PFSK-1 (cell line): Measurements from ENCODE around the gene KCNK1.

Source experiments
- FOXP2 ChIP-seq: optimal IDR thresholded peaks from 2 replicates; pipeline ENCODE3; 2011; ENCODE audit warnings: borderline replicate concordance, control low read depth, inconsistent platforms; ENCODE audit not compliant: insufficient read depth; ENCODE audit errors: extremely low read length, extremely low read depth
- POLR2AphosphoS5 ChIP-seq: IDR thresholded peaks from 2 replicates; pipeline ENCODE4 v1.6.1; 2012; ENCODE audit warnings: low read depth, mild to moderate bottlenecking, control low read depth, low read length, moderate library complexity
- SIN3A ChIP-seq: IDR thresholded peaks from 2 replicates; pipeline ENCODE4 v1.6.1; 2012; ENCODE audit warnings: mild to moderate bottlenecking, low read length, moderate library complexity, borderline replicate concordance; ENCODE audit not compliant: insufficient read depth
- TAF1 ChIP-seq: IDR thresholded peaks from 2 replicates; pipeline ENCODE4 v1.6.1; 2012; ENCODE audit warnings: low read length, control low read depth, borderline replicate concordance; ENCODE audit not compliant: insufficient read depth
- TF ChIP-seq, protein P1 (sequence below), 2 experiments: IDR thresholded peaks; 2 replicates each; pipeline versions ENCODE4 v1.6.1 to v1.8.0; 2011 to 2012; ENCODE audit warnings: low read depth in 2 of 2, low read length in 2 of 2, control low read depth in 1 of 2, inconsistent platforms in 1 of 2, mild to moderate bottlenecking in 1 of 2, moderate library complexity in 1 of 2; ENCODE audit not compliant: insufficient read depth in 1 of 2

The KCNK1 gene

DNA sequence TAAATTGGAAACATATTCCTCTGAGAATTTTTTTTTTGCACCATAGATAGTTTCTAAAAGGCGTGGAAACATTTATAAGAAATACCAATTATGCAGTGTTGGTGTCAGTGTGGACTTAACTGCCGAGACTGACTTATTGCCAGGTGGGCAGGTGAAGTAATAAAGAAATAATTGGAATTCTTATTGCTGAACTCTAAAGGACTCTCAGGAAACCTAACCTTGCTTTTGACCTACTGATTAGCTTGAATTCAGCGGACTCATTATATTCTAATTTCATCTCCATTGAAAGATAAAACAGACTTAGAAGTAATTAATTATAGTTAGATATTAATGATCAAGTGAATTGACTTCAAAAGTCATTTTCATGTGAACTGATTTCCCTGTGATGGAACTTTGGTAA is 26.3 kb downstream of the KCNK1 start:
- TF ChIP-seq POLR2AphosphoS5: no peak
- TF ChIP-seq, protein P1, sequence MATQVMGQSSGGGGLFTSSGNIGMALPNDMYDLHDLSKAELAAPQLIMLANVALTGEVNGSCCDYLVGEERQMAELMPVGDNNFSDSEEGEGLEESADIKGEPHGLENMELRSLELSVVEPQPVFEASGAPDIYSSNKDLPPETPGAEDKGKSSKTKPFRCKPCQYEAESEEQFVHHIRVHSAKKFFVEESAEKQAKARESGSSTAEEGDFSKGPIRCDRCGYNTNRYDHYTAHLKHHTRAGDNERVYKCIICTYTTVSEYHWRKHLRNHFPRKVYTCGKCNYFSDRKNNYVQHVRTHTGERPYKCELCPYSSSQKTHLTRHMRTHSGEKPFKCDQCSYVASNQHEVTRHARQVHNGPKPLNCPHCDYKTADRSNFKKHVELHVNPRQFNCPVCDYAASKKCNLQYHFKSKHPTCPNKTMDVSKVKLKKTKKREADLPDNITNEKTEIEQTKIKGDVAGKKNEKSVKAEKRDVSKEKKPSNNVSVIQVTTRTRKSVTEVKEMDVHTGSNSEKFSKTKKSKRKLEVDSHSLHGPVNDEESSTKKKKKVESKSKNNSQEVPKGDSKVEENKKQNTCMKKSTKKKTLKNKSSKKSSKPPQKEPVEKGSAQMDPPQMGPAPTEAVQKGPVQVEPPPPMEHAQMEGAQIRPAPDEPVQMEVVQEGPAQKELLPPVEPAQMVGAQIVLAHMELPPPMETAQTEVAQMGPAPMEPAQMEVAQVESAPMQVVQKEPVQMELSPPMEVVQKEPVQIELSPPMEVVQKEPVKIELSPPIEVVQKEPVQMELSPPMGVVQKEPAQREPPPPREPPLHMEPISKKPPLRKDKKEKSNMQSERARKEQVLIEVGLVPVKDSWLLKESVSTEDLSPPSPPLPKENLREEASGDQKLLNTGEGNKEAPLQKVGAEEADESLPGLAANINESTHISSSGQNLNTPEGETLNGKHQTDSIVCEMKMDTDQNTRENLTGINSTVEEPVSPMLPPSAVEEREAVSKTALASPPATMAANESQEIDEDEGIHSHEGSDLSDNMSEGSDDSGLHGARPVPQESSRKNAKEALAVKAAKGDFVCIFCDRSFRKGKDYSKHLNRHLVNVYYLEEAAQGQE (IDR thresholded peaks at IDR 0.05; ENCODE audit: insufficient read depth in 1 of 2, low read depth in 2 of 2, low read length in 2 of 2): no peak
- TF ChIP-seq FOXP2: no peak
- TF ChIP-seq SIN3A: no peak
- no peak for TF ChIP-seq TAF1

DNA sequence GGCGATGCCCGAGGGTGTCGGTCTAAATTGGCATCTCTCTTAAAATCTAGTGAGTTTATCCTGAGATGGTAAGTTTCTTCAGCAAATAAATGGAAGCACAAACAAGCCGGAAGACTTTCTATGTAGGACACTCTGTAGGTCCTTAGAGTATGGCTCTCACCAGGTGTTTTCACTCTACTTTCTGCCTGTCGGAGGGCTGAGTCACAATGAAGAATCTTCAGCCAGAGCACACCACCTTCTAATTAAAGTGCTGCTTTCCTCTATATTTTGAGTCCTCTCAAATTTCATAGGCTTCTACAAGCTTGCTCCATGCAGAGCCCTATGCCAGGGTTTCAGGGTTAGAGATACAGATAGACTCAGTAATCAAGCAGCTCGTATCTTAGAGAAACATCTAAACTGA is 27.1 kb downstream of the KCNK1 start:
- TF ChIP-seq, protein P1 (IDR thresholded peaks at IDR 0.05; ENCODE audit: insufficient read depth in 1 of 2, low read depth in 2 of 2, low read length in 2 of 2): no peak
- TF ChIP-seq TAF1 (no peak), POLR2AphosphoS5 (no peak), FOXP2 (no peak), SIN3A (no peak)

DNA sequence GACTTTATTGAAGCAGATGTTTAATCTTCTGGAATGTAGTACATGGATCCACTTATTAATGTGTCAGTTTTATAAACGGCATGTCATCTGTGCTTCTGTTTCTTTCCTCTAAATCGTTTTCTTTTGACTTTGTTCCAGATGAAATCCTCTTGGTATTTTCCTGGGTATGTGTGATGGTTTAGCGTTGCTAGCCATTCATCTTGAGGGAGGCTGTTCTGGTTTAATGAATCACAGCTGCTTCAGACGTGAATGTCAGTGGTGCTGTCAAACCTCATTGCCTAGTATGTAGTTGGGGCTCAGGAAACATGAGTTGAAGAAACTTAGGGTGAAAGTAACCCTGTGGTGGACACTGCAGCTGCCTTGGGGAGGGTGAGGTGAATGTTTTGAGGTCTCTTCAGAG is 33.2 kb downstream of the KCNK1 start:
- no peak for TF ChIP-seq FOXP2
- TF ChIP-seq SIN3A: no peak
- TF ChIP-seq POLR2AphosphoS5: no peak
- no peak for TF ChIP-seq TAF1
- TF ChIP-seq, protein P1 (IDR thresholded peaks at IDR 0.05; ENCODE audit: insufficient read depth in 1 of 2, low read depth in 2 of 2, low read length in 2 of 2): no peak

DNA sequence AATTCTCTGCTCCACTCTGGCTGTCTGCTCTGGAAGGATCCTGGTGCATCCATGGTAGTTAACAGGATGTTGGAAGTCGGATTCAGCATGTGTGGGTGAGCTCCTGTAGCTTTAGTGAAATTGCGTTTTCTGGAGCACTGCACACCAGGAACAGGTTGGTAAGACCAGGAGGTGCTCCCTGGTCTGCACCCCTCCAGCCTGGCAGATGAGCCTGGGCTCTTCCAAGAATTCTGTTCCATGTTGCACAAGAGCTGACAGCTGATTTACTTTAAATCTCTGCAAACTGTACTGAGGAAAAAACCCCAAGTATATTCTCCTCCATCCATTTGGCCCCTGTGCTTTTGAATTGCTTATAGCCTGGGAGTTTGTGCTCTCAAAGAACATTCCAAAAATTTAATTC is 33.7 kb downstream of the KCNK1 start:
- no peak for TF ChIP-seq FOXP2
- no peak for TF ChIP-seq TAF1

DNA sequence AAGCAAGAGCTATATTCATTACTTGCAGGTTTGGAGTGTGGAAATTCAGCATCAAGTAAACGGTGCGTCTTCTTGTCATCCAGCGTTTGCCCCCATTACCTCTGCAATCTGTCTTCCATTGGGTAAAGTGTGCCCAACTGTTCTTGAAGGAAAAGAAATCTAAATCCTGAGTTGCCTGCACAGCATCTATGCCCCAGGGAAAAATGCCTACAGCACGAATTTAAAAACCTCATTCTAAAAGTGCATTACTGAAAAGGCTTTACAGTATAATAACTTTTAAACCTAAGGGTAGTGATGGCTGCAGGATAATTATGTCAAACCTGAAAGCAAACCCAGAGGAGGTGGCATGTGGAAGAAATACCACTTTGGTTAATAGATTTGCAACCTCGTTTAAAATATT is 37.2 kb downstream of the KCNK1 start:
- TF ChIP-seq POLR2AphosphoS5 (no peak), FOXP2 (no peak), SIN3A (no peak), TAF1 (no peak)
- TF ChIP-seq, protein P1 (IDR thresholded peaks at IDR 0.05; ENCODE audit: insufficient read depth in 1 of 2, low read depth in 2 of 2, low read length in 2 of 2): no peak
